GM19372 (cell line): ENCODE measurements around the gene SLC39A9.
"Not testable (repeated sequence)": the region's sequence is repeated elsewhere in the genome, so short reads cannot be mapped to it uniquely, and the experiment has no call there.

Experiments
- ATAC-seq: cut with Tn5 transposase; IDR thresholded peaks from one replicate; pipeline ENCODE4 v1.9.1; 2021; ENCODE audit warnings: mild to moderate bottlenecking, low read depth, moderate library complexity; ENCODE audit not compliant: unreplicated experiment

The SLC39A9 gene

DNA sequence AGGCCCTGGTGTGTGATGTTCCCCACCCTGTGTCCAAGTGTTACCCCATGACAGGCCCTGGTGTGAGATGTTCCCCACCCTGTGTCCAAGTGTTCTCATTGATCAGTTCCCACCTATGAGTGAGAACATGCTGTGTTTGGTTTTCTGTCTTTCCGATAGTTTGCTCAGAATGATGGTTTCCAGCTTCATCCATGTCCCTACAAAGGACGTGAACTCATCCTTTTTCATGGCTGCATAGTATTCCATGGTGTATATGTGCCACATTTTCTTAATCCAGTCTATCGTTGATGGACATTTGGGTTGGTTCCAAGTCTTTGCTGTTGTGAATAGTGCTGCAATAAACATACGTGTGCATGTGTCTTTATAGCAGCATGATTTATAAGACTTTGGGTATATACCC is 17.6 kb downstream of the SLC39A9 start:
- ATAC-seq = not testable (repeated sequence)

DNA sequence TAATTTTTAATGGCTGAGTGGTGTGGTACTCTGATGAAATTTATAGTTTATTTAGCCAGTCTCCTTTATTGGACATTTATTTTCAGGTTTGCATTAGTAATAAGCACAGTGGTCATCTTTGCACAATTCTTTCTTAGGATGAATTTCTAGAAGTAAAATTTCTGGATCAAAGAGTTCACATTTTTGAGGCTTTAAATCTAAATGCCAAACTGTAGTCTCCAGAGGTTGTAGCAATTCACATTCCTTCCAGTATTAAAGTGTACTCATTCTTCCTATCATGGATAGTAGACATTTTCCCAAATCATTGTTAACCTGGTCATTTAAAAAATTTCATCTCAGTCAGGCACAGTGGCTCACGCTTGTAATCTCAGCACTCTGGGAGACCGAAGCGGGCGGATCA is 24.8 kb downstream of the SLC39A9 start:
- ATAC-seq = no peak

DNA sequence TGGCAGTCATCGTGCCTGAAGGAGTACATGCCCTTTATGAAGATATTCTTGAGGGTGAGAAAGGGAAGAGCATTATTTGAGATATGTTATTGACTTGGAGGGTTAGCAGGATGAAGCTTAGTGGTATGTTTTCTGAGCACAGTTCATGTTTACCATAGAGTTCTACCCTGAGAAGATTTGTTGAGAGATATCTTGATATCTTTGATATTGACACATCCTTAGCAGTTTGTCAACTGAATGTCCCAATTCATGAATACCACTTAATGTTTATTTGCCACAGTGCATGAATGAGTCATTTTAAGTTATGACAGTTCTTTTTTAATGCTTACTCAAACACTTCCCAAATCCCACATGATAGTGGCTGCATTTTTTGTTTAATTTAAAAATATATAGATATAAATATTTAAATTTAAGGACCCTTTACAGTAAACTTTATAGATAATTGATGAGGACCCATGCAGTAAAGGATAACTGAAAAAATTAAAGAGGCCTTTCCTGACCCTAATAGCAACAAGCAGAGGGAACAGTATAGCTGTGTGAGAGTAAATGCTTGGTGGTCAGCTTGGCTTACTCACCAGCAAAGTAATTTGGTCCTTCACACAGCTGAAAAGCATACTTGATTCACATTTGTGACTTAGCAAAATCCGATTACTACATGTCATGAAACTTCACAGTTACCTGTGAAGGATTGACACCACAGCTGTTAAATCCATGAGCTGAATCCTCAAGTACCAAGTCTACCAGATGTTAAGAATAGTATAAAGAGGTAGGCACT is 25.8 kb downstream of the SLC39A9 start:
- no peak for ATAC-seq

DNA sequence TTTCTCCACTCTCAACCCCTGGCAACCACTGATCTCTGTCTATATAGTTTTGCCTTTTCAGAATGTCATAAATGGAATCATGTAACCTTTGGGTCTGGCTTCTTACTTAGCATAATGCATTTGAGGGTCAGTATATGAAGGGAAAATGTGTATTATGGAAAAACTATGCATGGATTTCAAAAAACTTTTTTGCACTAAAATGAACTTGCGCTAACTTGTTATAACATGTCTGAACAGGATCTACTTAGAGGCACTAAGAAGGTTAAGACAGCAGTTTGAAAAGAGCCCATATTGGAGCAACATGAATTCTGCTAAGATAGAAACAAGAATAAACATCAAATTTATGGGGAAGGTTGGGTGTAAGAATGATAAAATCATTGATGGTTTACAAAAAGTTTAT is 29.1 kb downstream of the SLC39A9 start:
- no peak for ATAC-seq

DNA sequence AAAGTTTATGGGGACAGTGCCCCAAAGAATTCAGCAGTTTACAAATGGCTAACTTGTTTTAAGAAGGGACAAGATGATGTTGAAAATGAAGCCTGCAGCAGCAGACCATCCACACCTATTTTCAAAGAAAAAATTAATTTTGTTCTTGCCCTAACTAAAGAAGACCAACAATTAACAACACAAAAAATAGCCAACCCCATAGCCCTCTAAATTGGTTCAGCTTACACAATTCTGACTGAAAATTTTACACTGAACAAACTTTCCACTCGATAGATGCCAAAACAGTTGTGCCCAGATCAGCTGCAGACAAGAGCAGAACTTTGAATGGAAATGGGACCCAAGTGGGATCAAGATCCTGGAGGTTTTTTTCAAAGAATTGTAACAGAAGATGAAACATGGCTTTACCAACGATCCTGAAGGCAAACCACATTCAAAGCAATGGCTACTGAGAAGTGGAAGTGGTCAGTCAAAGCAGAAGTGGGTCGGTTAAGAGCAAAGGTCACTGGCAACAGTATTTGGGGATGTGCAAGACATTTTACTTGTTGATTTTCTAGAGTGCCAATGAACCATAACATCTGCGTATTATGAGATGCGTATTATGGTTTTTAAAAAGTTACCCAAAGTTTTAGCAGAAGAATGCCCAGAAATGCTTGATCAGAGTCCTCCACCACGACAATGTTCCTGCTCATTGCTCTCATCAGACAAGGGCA is 30.0 kb downstream of the SLC39A9 start:
- peak; percentile 57 for ATAC-seq

DNA sequence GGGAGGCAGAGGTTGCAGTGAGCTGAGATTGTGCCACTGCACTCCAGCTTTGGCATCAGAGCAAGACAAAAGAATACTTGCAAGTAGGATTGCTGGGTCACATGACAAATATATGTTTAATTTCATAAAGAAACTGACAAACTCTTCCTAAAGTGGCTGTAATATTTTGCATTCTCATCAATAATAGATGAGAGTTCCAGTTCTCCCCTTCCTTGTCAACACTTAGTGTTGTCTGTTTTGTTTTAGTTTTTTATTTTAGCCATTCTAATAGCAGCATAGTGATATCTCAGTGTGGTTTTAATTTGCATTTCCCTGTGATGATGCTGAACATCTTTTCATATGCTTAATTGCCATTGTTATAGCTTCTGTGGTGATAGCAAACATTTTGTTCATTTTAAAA is 31.2 kb downstream of the SLC39A9 start:
- ATAC-seq = no peak

DNA sequence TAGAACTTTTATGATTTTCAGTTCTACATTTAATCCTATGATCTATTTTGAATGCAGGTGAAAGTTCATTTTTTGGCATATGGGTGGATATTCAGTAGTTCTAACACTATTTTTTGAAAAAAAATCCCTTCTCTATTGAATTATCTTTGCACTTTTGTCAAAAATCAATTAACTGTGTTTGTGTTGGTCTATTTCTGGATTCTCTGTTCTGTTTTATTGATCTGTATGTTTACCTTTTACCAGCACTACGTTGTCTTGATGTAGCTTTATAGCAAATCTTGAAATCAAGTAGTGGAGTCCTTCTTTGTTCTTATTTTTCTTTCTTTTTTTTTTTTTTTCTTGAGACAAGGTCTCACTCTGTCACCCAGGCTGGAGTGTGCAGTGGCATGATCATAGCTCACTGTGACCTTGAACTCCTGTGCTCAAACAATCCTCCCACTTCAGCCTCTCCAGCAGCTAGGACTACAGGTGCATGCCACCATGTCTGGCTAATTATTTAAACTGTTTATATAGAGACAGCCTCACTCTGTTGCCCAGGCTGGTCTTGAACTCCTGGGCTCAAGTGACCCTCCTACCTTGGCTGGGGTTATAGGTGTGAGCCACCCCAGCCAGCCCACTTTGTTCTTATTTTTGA is 31.9 kb downstream of the SLC39A9 start:
- ATAC-seq = no peak

DNA sequence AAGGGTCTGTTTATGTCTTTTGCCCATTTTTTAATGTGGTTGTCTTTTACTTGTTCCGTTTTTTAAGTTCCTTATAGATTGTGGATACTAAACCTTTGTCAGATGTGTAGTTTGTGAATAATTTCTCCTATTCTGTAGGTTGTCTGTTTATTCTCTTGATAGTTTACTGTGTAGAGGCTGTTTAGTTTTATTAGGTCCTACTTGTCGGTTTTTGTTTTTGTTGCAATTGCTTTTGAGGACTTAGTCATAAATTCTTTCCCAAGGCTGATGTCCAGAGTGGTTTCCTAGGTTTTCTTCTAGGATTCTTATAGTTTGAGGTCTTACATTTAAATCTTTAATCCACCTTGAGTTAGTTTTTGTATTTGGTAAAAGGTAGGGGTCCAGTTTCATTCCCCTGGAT is 33.9 kb downstream of the SLC39A9 start:
- ATAC-seq = no peak

DNA sequence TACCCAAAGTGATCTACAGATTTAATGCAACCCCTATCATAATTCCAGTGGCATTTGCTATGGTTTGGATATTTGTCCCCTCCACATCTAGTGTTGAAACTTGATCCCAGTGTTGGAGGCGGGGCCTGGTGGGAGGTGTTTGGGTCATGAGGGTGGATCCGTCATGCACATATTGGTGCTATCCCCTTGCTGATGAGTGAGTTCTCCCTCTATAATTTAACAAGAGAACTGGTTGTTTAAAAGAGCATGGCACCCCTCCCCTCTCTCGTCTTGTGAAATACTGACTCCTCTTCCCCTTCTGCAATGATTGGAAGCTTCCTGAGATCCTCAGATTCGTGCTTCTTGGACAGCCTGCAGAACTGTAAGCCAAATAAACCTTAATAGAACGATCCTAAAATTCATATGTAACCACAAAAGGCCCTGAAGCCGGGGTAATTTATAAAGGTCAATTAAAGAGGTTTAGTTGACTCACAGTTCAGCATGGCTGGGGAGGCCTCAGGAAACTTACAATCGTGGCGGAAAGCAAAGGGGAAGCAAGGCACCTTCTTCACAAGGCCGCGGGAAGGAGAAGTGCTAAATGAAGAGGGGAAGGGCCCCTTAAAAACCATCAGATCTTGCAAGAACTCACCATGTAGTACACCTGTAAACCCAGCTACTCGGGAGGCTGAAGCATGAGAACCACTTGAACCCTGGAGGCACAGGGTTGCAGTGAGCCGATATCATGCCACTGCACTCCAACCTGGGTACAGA is 41.2 kb downstream of the SLC39A9 start:
- no peak for ATAC-seq

DNA sequence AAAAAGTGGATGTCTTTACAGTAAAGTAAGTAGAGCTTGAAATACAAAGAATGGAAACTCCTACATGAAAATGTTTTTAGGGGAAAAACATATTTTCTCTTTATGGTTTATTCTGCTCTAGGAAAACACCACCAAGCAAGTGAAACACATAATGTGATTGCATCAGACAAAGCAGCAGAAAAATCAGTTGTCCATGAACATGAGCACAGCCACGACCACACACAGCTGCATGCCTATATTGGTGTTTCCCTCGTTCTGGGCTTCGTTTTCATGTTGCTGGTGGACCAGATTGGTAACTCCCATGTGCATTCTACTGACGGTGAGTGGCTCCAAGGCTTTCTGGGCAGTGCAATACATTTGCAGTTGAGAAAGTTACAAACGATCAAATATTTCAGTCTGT is 43.5 kb downstream of the SLC39A9 start:
- ATAC-seq = no peak

DNA sequence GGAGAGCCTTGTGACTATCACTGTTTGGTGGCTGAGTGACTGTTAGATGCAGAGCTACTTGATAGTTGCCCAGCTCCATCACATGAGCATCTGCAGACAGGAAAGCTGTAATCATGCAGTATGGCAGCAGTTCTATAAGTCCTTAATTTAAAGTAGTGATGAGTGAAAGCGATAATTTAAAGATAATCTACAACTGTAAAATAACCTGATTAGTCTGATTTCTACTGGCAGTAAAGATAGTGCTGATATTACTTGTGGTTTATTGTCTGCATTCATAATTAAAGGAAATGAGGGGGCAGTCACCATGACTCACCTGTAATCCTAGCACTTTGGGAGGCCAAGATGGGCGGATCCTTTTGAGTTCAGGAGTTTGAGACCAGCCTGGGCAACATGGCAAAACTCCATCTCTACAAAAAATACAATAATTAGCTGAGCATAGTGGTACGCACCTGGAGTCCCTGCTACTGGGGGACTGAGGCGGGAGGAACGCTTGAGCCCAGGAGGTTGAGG is 44.9 kb downstream of the SLC39A9 start:
- ATAC-seq = no peak

DNA sequence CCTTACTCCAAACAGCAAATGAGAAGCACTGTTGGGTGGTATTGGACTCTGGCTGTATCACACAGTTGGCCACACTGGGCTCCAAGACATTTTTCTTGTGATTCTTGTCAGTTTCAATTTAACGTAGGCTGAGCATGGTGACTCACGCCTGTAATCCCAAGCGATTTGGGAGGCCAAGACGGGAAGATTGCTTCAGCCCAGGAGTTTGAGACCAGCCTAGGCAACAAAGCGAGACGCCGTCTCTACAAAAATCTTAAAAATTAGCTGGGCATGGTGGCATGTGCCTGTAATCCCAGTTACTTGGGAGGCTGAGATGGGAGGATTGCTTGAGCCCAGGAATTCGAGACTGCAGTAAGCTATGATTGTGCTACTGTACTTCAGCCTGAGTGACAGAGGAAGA is 50.7 kb downstream of the SLC39A9 start:
- ATAC-seq = no peak

DNA sequence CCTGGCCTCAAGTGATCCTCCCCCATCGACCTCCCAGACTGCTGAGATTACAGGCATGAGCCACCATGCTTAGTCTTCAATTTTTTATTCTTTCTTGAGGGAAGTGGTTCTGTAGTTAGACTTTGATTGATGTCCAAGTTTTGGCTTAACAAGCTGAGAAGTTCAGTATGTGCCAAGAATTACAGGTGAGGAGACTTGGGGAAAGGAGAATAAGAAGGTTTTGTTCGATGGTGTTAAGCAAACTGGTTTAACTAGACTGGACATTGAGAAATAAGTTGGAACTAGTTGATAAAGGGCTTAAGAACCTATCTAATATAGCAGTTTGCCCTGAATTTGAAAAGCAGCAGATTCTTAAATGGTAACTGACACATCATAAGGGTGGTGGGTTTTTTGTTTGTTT is 53.4 kb downstream of the SLC39A9 start:
- ATAC-seq = no peak

DNA sequence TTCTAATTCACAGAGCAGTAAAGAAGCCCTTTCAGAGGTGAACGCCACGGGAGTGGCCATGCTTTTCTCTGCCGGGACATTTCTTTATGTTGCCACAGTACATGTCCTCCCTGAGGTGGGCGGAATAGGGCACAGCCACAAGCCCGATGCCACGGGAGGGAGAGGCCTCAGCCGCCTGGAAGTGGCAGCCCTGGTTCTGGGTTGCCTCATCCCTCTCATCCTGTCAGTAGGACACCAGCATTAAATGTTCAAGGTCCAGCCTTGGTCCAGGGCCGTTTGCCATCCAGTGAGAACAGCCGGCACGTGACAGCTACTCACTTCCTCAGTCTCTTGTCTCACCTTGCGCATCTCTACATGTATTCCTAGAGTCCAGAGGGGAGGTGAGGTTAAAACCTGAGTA is 59.9 kb downstream of the SLC39A9 start:
- ATAC-seq = no peak

DNA sequence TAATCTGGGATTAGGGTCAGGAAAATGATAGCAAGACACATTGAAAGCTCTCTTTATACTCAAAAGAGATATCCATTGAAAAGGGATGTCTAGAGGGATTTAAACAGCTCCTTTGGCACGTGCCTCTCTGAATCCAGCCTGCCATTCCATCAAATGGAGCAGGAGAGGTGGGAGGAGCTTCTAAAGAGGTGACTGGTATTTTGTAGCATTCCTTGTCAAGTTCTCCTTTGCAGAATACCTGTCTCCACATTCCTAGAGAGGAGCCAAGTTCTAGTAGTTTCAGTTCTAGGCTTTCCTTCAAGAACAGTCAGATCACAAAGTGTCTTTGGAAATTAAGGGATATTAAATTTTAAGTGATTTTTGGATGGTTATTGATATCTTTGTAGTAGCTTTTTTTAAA is 60.6 kb downstream of the SLC39A9 start:
- no peak for ATAC-seq

DNA sequence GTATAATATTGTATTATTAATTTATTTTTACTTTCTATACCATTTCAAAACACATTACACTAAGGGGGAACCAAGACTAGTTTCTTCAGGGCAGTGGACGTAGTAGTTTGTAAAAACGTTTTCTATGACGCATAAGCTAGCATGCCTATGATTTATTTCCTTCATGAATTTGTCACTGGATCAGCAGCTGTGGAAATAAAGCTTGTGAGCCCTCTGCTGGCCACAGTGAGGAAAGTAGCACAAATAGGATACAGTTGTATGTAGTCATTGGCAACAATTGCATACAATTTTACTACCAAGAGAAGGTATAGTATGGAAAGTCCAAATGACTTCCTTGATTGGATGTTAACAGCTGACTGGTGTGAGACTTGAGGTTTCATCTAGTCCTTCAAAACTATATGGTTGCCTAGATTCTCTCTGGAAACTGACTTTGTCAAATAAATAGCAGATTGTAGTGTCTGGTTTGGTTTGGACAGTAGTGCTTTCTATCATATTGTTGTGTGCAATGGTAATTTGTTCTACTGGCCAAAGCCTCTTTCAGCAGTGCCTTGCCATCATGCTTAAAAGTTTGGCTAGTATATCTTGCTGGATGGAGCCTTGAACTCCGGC is 61.7 kb downstream of the SLC39A9 start:
- no peak for ATAC-seq

DNA sequence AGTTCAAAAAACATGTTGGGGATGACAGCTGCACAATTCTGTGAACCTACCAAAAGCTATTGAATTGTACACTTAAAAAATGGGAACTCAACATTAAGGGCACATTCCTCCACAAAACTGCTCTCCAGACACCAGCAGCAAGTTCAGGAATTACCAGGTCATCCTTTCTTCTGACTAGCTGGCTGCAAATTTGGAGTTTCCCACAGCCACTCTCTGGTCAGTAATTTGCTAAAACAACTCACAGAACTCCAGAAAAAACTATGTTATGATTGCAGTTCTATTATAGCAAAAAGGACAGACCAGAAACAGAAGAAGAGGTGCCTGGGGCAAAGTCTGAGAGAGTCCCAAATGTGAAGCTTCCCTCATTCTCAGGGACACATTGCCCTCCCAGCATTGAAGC is 65.9 kb downstream of the SLC39A9 start:
- ATAC-seq = no peak

DNA sequence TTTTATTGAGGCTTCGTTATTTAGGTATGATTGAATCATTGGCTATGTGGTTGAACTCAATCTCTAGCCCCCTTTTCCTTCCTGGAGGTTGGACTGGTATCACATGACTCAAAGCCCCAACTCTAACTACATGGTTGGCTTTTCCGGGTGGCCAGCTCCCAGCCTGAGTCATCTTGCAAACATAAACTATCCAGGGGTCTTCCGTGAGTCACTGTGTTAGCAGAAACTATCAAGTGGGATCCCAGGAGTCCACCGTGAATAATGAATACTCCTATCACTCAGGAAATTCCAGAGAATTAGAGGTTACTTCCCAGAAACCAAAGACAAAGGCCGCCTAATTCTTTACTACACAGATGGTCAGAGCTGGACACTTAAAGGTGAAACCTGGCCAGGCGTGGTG is 66.3 kb downstream of the SLC39A9 start:
- ATAC-seq = no peak

DNA sequence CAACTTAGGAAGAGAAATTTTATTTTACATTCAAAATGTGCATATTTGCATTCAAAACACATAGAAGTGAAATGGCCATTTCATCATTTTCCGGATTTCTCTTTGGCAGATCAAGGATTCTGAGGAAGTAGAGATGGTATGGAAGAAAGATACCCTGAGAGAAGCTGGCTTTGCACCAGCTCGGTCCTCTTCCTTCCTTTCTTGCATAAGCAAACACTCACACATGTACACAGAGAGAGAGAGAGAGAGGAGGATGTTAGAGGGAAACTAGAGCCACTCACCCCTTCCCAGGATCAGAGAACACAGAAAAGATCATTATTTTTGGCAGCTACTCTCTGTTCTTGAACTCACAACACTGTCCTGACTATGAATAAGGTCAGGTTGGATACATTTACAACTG is 70.5 kb downstream of the SLC39A9 start:
- no peak for ATAC-seq

DNA sequence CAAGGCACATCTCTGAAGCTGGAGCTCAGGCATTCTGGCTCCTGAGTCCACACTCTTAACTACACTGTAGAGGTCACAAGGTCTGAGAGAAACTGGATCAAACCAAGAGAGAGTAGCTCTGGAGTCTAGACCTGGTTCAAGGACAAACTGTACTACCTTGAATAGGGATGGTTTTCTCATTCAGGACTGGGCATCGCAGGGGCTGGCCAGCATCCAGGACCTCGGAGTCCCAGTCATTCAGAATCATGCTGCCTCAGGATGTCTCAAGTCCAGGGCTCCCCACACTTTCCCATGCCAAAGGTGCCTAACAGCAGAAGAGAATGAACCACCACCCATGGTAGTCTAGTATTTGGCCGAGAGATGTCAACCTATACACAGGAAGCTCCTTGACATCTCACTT is 72.9 kb downstream of the SLC39A9 start:
- no peak for ATAC-seq
